Measurements from ENCODE around the gene TMEM17. TPM values are rescaled to one million over a fixed set of nuclear protein-coding genes. Genes with fewer than 3 reads are reported as not detected.

TMEM17 gene
- total and polyA plus RNA-seq, 9 of the 15 experiments (the other 6 are each of a cell fraction or from before 2014, with no cell fraction given): 0.58 to 2.2 (median 1.2) TPM

DNA sequence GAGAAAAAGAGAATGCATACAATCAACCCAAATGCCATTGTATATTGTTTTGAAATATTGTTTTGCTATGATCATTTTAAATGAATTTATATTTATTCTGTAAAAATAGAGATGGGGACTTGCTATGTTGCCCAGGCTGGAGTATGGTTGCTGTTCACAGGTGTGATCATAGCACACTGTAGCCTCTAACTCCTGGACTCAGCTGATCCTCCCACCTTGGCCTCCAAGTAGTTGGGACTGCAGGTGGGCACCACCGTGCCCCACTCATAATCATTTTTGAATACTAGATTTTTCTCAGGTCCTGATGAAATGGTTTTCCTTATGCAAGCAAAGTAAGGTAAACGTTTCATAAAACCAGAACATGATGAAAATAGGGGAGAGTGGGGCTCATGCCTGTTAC lies 46.3 kb downstream of the TMEM17 start:
- Histone ChIP-seq H3K4me1 (replicated peaks in 1 of 2; ENCODE audit: control insufficient read depth in 2 of 2, insufficient read depth in 2 of 2, low read length in 2 of 2) (peaks cover 4 to 12% of the 10 kb centered on the region in 2 experiments; a peak in 3 of 5 replicates), H3K4me3 (no peak overlapping the region), H4K20me1 (replicated peaks; ENCODE audit: control insufficient read depth, insufficient read depth, low read length) (no peaks in the 10 kb centered on the region), H3K9me3 (replicated peaks; ENCODE audit: control insufficient read depth, insufficient read depth, low read depth, low read length) (no peaks in the 10 kb centered on the region), H3K27me3 (ENCODE audit: control insufficient read depth in 2 of 2, insufficient read depth in 2 of 2, low read length in 2 of 2) (no peaks in the 10 kb centered on the region), H3K9me1 (ENCODE audit: control insufficient read depth, insufficient read depth, low read length) (no peaks in the 10 kb centered on the region), H3K9ac (ENCODE audit: insufficient read depth in 1 of 2, low read depth in 2 of 2, low read length in 2 of 2) (no peak overlapping the region), H3K27ac (ENCODE audit: extremely low read depth, low read depth, low read length) (no peak overlapping the region), H3K4me2 (ENCODE audit: insufficient read depth, low read length) (no peak overlapping the region), H2AFZ (ENCODE audit: low read depth, low read length) (no peak overlapping the region), H3K79me2 (ENCODE audit: control insufficient read depth, insufficient read depth, low read length) (no peaks in the 10 kb centered on the region), H3K36me3 (ENCODE audit: control insufficient read depth, insufficient read depth, low read length) (no peaks in the 10 kb centered on the region)
- CTCF ChIA-PET (ENCODE audit: low intra/inter-chr PET ratio): no interaction called here
- intact Hi-C loops (cut with micrococcal nuclease) (loop anchor here (5.0 to 10.0 kb wide), 4 partner anchors 248 to 843 kb away; partner anchors contain the start of gene EHBP1), in situ Hi-C loops (cut with MboI) (loop anchor here (5.0 to 10.0 kb wide), 2 partner anchors 318 to 725 kb away; no protein-coding TSS in a partner anchor)
- TF ChIP-seq RUNX1 (IDR thresholded peaks at IDR 0.05; ENCODE audit: low read depth): no peak
- no peak for TF ChIP-seq TAF7 (tag; IDR thresholded peaks at IDR 0.05)
- no peak for TF ChIP-seq ARID2 (IDR thresholded peaks at IDR 0.05)
- no peak for TF ChIP-seq ZNF311 (CRISPR knock-in tag; IDR thresholded peaks at IDR 0.05)
- TF ChIP-seq HSF4 (CRISPR knock-in tag; IDR thresholded peaks at IDR 0.05; ENCODE audit: borderline replicate concordance): no peak
- TF ChIP-seq NUFIP1 (IDR thresholded peaks at IDR 0.05; ENCODE audit: partially characterized antibody): no peak
- no peak for TF ChIP-seq RAD21 (CRISPR knock-in tag; conservative IDR thresholded peaks at IDR 0.05 in 1 of 2, IDR thresholded peaks at IDR 0.05 in 1 of 2)
- TF ChIP-seq GABPB1 (CRISPR knock-in tag; IDR thresholded peaks at IDR 0.05): no peak
- TF ChIP-seq TAF9B (IDR thresholded peaks at IDR 0.05; ENCODE audit: partially characterized antibody): no peak
- no peak for TF ChIP-seq C11orf30 (IDR thresholded peaks at IDR 0.05; ENCODE audit: low read depth)
- TF ChIP-seq, protein P1, sequence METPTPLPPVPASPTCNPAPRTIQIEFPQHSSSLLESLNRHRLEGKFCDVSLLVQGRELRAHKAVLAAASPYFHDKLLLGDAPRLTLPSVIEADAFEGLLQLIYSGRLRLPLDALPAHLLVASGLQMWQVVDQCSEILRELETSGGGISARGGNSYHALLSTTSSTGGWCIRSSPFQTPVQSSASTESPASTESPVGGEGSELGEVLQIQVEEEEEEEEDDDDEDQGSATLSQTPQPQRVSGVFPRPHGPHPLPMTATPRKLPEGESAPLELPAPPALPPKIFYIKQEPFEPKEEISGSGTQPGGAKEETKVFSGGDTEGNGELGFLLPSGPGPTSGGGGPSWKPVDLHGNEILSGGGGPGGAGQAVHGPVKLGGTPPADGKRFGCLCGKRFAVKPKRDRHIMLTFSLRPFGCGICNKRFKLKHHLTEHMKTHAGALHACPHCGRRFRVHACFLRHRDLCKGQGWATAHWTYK (CRISPR knock-in tag; IDR thresholded peaks at IDR 0.05): no peak
- no peak for TF ChIP-seq PCBP1 (IDR thresholded peaks at IDR 0.05; ENCODE audit: low read depth, low read length, poor library complexity, severe bottlenecking)
- POLR2A ChIA-PET: no interaction called here
- ATAC-seq (no peak), DNase-seq (ENCODE audit: extremely low read depth in 1 of 4, low spot score in 3 of 4) (no peak), FAIRE-seq (no peak)
- BruUV-seq (replicated peaks): no TSS peak
- 10% methylated on average over 2 of the region's 2 CpGs for WGBS (ENCODE audit: insufficient coverage, low coverage, missing lambda C conversion rate)
